Activated T-helper 1 cell treated with Interleukin-2 at 50 U/mL for 16 hours (primary cell): Measurements from ENCODE around the gene THOC2.
A peak's percentile ranks its signal among the peaks of the same experiment; 100 is the strongest.
"Not testable (repeated sequence)": the region's sequence is repeated elsewhere in the genome, so short reads cannot be mapped to it uniquely, and the experiment has no call there.

Experiments used
- DNase-seq: peaks from one replicate; pipeline ENCODE4 v3.0.0-alpha.2; 2020; ENCODE audit warnings: low read depth

Gene THOC2

GRCh38 chrX:123732670-123733363, at the start of gene THOC2:
Gene THOC2, minus strand, starts transcription at chrX:123733052. Its CDS starts 30 bp downstream, at chrX:123733022.
- peak; percentile 61 for DNase-seq

DNA sequence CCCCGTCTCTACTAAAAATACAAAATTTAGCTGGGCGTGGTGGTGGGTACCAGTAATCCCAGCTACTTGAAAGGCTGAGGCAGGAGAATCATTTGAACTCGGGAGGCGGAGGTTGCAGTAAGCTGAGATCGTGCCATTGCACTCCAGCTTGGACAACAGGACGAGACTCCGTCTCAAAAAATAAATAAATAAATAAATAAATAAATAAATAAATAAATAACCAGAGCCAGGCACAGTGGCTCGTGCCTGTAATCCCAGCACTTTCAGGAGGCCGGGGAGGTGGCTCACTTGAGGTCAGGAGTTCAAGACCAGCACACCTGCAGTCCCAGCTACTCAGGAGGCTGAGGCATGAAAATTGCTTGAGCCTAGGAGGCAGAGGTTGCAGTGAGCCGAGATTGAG, 48.9 kb upstream of the THOC2 start:
- DNase-seq, result not testable (repeated sequence)

GRCh38 chrX:123779908-123780396, 47.1 kb upstream of the THOC2 start:
- no peak for DNase-seq

GRCh38 chrX:123773258-123773988, 40.6 kb upstream of the THOC2 start:
- DNase-seq, result no peak

GRCh38 chrX:123771449-123772064, 38.7 kb upstream of the THOC2 start:
- DNase-seq, result no peak

GRCh38 chrX:123764967-123765871, 32.4 kb upstream of the THOC2 start:
- DNase-seq, result peak; percentile 15

GRCh38 chrX:123759849-123760248, 27.0 kb upstream of the THOC2 start:
- not testable (repeated sequence) for DNase-seq

DNA sequence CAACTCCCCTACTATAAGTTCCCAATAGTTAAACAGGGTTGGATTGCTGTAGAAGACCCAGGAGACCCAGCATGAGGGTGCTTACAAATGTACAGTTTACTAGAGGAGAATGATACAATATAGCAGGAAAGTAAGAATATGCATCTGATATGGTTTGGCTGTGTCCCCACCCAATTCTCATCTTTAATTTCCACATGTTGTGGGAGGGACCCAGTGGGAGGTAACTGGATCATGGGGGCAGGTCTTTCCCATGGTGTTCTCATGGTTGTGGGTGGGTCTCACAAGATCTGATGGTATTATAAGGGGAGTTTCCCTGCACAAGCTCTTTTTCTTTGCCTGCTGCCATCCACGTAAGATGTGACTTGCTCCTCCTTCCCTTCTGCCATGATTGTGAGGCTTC, 24.9 kb upstream of the THOC2 start:
- DNase-seq, result not testable (repeated sequence)

DNA sequence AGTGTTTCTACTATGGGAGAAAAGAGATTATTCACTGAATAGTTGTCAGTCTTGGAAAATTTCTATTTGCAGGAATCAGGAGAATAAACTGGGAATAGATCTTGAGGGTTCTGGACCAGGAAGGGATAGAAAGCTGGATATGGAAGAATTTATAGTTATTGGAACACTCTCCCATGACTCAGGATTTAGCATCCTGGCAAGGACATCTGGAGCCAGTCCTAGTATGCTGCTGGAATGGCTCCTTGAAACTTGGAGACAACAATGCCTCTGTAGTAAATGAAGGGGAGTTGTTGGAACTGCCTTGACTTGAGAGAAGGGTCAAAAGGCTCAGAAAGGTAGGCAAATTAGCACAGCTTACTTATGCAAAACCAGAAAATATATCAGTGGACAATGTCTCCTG, 23.5 kb upstream of the THOC2 start:
- no peak for DNase-seq

DNA sequence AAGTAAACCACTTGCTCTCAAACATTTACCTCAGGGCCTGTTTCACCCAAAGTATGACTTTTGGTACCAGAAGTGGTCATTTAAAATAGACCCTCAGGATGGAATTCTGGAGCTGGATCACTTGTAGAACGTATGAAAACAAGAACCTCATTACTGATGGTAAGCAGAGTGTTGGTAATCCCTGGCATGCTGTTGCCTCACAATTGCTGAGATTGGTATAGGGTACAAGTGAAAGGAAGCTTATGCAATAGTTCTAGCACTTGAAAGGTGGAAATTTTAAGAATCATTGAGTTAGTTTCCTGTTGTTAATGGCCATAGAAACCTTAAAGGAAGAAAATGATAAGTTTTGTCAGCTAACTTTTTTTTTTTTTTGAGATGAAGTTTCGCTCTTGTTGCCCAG, 22.3 kb upstream of the THOC2 start:
- no peak for DNase-seq

- no peak for DNase-seq
These were observed 21.0 kb upstream of the THOC2 start for GRCh38 chrX:123753656-123754350.

DNA sequence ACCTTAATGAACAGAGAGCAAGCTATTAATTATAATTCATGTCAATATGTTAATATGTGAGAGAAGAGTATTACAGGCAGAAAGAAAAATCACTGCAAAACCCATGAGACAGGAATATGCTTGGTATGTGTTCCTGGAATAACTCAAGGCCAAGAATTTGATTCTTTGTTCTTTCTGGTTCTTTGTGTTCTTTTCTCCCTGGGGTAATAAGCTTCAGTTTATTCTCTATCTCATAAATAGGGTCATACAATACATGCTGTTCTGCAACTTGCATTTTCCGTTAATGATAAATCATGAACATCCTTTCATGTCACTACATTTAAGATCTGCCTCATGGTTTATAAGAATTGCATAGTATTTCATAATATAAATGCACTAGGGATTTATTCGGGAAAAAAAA, 16.8 kb upstream of the THOC2 start:
- no peak for DNase-seq

GRCh38 chrX:123745511-123745910, 12.7 kb upstream of the THOC2 start:
- no peak for DNase-seq

GRCh38 chrX:123743312-123743711, 10.5 kb upstream of the THOC2 start:
- DNase-seq, result no peak

DNA sequence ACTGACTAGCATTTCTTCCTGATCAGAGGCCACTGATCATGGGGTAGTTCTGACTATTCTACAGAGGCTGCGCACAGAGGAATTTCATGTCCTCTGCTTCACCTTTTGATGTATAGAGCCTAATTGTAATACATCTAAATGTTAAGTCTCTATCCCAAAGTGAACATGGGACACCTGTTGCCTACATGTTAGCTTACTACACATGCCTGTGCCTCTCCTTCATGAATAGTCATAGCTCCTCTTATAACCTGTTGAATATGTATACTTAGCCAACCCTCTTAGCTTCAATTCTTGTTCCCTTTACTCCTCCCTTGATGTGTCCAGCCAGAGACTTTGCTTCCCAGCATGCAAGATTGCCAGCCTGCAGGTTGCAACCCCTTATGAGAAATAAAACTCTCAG, 9.6 kb upstream of the THOC2 start:
- DNase-seq, result no peak

DNA sequence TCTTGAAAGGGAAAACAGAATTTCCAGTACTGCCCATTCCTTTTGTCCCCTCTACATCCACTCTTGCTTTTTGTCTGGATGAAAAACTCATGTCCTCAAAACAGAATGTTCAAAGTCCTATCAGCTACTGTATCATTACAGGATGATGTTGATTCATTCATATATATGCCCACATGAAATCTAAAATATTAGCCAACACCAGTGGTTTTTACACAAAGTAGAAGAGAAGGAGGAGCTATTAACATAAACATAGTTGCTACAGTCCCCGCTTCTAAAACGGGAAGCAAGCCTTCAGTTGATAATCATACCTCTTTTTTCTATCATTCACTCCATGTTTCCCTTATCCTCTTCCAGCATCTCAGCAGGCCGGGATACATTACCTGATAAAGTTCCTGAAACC, 7.7 kb upstream of the THOC2 start:
- DNase-seq, result no peak

DNA sequence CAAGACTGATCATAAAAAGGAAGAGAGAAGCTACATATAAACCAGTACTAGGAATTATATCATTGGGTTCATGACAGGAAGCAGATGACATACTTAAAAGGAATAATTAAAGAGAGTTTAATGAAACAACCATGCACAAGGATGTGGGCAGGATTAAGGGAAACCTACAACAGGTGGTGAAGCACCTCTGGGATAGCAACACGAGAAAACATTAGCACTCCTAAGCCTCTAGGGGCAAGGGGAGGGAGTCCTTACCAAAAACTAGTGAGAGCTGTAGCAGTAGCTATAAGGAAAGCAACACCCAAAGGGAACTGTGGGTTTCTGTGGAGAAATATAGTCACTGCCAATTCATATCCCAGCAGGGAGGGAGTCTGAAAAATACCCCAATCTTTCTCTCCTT, 7.2 kb upstream of the THOC2 start:
- no peak for DNase-seq

GRCh38 chrX:123739474-123739873, 6.6 kb upstream of the THOC2 start:
- DNase-seq, result no peak

- no peak for DNase-seq
These were observed 5.6 kb upstream of the THOC2 start for GRCh38 chrX:123738378-123738940.

DNA sequence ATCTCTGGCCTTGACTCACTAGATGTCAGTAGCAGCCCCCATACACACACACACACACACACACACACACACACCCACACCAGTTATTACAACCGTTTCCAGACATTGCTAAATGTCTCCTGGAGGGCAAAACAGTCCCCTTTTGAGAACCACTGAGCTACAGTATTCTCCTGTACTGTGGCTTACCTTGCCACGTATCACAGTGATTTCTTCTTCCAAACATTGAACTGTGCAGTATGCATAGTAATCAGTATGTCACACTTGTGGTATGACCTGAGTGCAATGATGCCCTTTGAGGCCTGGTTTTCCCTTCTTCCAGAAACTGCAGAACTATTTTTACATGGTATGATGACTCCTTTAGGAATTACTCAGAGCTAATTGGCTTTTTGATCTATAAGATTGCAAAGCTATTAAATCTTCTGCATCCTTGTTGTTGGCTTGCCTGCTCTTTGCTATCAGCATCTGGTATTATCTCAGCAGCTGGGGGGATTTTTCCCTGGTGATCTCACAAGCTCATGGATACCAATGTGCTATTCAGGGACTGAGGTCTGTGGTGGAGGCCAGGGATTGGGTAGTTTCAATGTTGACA, 3.6 kb upstream of the THOC2 start:
- DNase-seq, result no peak

DNA sequence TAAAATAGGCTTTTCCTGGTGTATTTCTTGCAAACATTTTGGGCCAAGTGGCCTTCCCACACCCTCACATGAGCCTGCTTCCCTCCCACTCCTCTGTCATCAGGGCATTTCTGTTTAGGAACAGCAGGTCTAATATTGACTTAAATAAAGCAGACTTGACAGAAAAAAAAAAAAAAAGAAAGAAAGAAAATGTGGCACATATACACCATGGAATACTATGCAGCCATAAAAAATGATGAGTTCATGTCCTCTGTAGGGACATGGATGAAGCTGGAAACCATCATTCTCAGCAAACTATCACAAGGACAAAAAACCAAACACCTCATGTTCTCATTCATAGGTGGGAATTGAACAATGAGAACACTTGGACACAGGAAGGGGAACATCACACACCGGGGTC, 2.3 kb upstream of the THOC2 start:
- not testable (repeated sequence) for DNase-seq
